NCI-H748 treated with DMSO at 0.1 percent for 48 hours (cell line): ENCODE data around the gene NMRK1.

Experiments used
- DNase-seq: peaks from one replicate; lab custom pipeline; 2025; lab: John Stamatoyannopoulos, UW

Gene NMRK1

GRCh38 chr9:75087824-75088645 lies at the start of gene NMRK1, which contains the start of gene OSTF1:
NMRK1 (minus strand) TSS chr9:75088155; CDS start chr9:75083115, 5,040 bp downstream.
OSTF1 (plus strand) TSS chr9:75088514; CDS start chr9:75088693, 179 bp downstream.
- peak; percentile 83 for DNase-seq

GRCh38 chr9:75134495-75134894 lies 46.5 kb upstream of the NMRK1 start:
- no peak for DNase-seq

- no peak for DNase-seq
Observed at GRCh38 chr9:75133396-75133795, 45.4 kb upstream of the NMRK1 start.

GRCh38 chr9:75132244-75132643 lies 44.3 kb upstream of the NMRK1 start:
- no peak for DNase-seq

GRCh38 chr9:75131700-75132099 lies 43.7 kb upstream of the NMRK1 start:
- DNase-seq: no peak

- DNase-seq: no peak
Observed at GRCh38 chr9:75130621-75131230, 42.8 kb upstream of the NMRK1 start.

GRCh38 chr9:75130172-75130571 lies 42.2 kb upstream of the NMRK1 start:
- DNase-seq: no peak

GRCh38 chr9:75128535-75128934 lies 40.6 kb upstream of the NMRK1 start:
- no peak for DNase-seq

- no peak for DNase-seq
Observed at GRCh38 chr9:75123696-75124095, 35.7 kb upstream of the NMRK1 start.

- no peak for DNase-seq
Observed at GRCh38 chr9:75121914-75122558, 34.1 kb upstream of the NMRK1 start.

GRCh38 chr9:75120686-75121085 lies 32.7 kb upstream of the NMRK1 start:
- no peak for DNase-seq

- no peak for DNase-seq
Observed at GRCh38 chr9:75117564-75117963, 29.6 kb upstream of the NMRK1 start.

- no peak for DNase-seq
Observed at GRCh38 chr9:75116306-75116705, 28.4 kb upstream of the NMRK1 start.

GRCh38 chr9:75112789-75113188 lies 24.8 kb upstream of the NMRK1 start:
- DNase-seq: no peak

GRCh38 chr9:75111019-75111622 lies 23.2 kb upstream of the NMRK1 start:
- DNase-seq: no peak

- DNase-seq: no peak
Observed at GRCh38 chr9:75109210-75109839, 21.4 kb upstream of the NMRK1 start.

GRCh38 chr9:75108571-75108970 lies 20.6 kb upstream of the NMRK1 start:
- DNase-seq: no peak

GRCh38 chr9:75106857-75107256 lies 18.9 kb upstream of the NMRK1 start:
- DNase-seq: no peak

GRCh38 chr9:75105841-75106240 lies 17.9 kb upstream of the NMRK1 start:
- DNase-seq: no peak

- no peak for DNase-seq
Observed at GRCh38 chr9:75105019-75105540, 17.1 kb upstream of the NMRK1 start.

- no peak for DNase-seq
Observed at GRCh38 chr9:75104607-75105006, 16.7 kb upstream of the NMRK1 start.
